Measurements from ENCODE around the gene CMTM6.
"Not testable (repeated sequence)": the region's sequence is repeated elsewhere in the genome, so short reads cannot be mapped to it uniquely, and the experiment has no call there.

Gene CMTM6

GRCh38 chr3:32466808-32467207, 35.8 kb downstream of the CMTM6 start:
- not testable (repeated sequence) for DNase-seq (ENCODE audit: low spot score)

GRCh38 chr3:32464726-32465125, 37.9 kb downstream of the CMTM6 start:
- DNase-seq (ENCODE audit: low spot score), result not testable (repeated sequence)

GRCh38 chr3:32463415-32463814, 39.2 kb downstream of the CMTM6 start:
- not testable (repeated sequence) for DNase-seq (ENCODE audit: low spot score)

- DNase-seq (ENCODE audit: low spot score), result peak; percentile 29
Measured at GRCh38 chr3:32462191-32462986, 40.3 kb downstream of the CMTM6 start.

- DNase-seq (ENCODE audit: low spot score), result not testable (repeated sequence)
Measured at GRCh38 chr3:32460817-32461496, 41.7 kb downstream of the CMTM6 start.

- DNase-seq (ENCODE audit: low spot score), result peak; percentile 94
Measured at GRCh38 chr3:32460031-32460749, 42.5 kb downstream of the CMTM6 start.

- no peak for DNase-seq (ENCODE audit: low spot score)
Measured at GRCh38 chr3:32459450-32459849, 43.2 kb downstream of the CMTM6 start.

GRCh38 chr3:32457971-32458471, 44.6 kb downstream of the CMTM6 start:
- peak; percentile 80 for DNase-seq (ENCODE audit: low spot score)

- DNase-seq (ENCODE audit: low spot score), result no peak
Measured at GRCh38 chr3:32456429-32457130, 46.1 kb downstream of the CMTM6 start.

- DNase-seq (ENCODE audit: low spot score), result peak; percentile 40
Measured at GRCh38 chr3:32455609-32456428, 46.8 kb downstream of the CMTM6 start.

- DNase-seq (ENCODE audit: low spot score), result no peak
Measured at GRCh38 chr3:32454731-32455608, 47.7 kb downstream of the CMTM6 start.

GRCh38 chr3:32454111-32454510, 48.5 kb downstream of the CMTM6 start:
- DNase-seq (ENCODE audit: low spot score), result no peak

- no peak for DNase-seq (ENCODE audit: low spot score)
Measured at GRCh38 chr3:32453346-32453745, 49.3 kb downstream of the CMTM6 start.

- DNase-seq (ENCODE audit: low spot score), result no peak
Measured at GRCh38 chr3:32452009-32452408, 50.6 kb downstream of the CMTM6 start.

GRCh38 chr3:32450992-32451659, 51.5 kb downstream of the CMTM6 start:
- DNase-seq (ENCODE audit: low spot score), result no peak

GRCh38 chr3:32450426-32450825, 52.2 kb downstream of the CMTM6 start:
- DNase-seq (ENCODE audit: low spot score), result no peak

GRCh38 chr3:32449691-32450090, 53.0 kb downstream of the CMTM6 start:
- no peak for DNase-seq (ENCODE audit: low spot score)

GRCh38 chr3:32448686-32449474, 53.8 kb downstream of the CMTM6 start:
- DNase-seq (ENCODE audit: low spot score), result no peak
